ENCODE results near the gene PPP6R2.
A peak's percentile ranks its signal among the peaks of the same experiment; 100 is the strongest.

The PPP6R2 gene

GRCh38 chr22:50298266-50298637 lies 44.9 kb upstream of the PPP6R2 start:
- no peak overlapping the region for H3K27ac ChIP-seq
- no peak for TF ChIP-seq CTCF (conservative IDR thresholded peaks at IDR 0.05)
- TF ChIP-seq ZFX (IDR thresholded peaks at IDR 0.05): no peak

GRCh38 chr22:50298937-50299784 lies 44.0 kb upstream of the PPP6R2 start:
- TF ChIP-seq ZFX (IDR thresholded peaks at IDR 0.05) (no peak), CTCF (conservative IDR thresholded peaks at IDR 0.05) (no peak)

GRCh38 chr22:50299785-50300619 lies 43.1 kb upstream of the PPP6R2 start:
- H3K27ac ChIP-seq: no peak overlapping the region
- no peak for TF ChIP-seq CTCF (conservative IDR thresholded peaks at IDR 0.05)
- no peak for TF ChIP-seq ZFX (IDR thresholded peaks at IDR 0.05)

More at GRCh38 chr22:50298937-50299784, 44.0 kb upstream of the PPP6R2 start:
- H3K27ac ChIP-seq: no peak overlapping the region

- no peak overlapping the region for H3K27ac ChIP-seq
- no peak for TF ChIP-seq ZFX (IDR thresholded peaks at IDR 0.05)
- TF ChIP-seq CTCF (conservative IDR thresholded peaks at IDR 0.05): no peak
These were observed 42.4 kb upstream of the PPP6R2 start for GRCh38 chr22:50300620-50301257.

- H3K27ac ChIP-seq: peak overlapping the region; percentile 98
These were observed 41.5 kb upstream of the PPP6R2 start for GRCh38 chr22:50301581-50301991.

GRCh38 chr22:50302041-50302541 lies 41.0 kb upstream of the PPP6R2 start:
- H3K27ac ChIP-seq: peak overlapping the region; percentile 98
- TF ChIP-seq CTCF (conservative IDR thresholded peaks at IDR 0.05) (no peak), ZFX (IDR thresholded peaks at IDR 0.05) (no peak)

More at GRCh38 chr22:50301581-50301991, 41.5 kb upstream of the PPP6R2 start:
- TF ChIP-seq CTCF (conservative IDR thresholded peaks at IDR 0.05): no peak
- no peak for TF ChIP-seq ZFX (IDR thresholded peaks at IDR 0.05)

Measured in C4-2B (cell line).